ENCODE results near the gene U2SURP.
"Not testable (repeated sequence)": the region's sequence is repeated elsewhere in the genome, so short reads cannot be mapped to it uniquely, and the experiment has no call there.

U2SURP gene

GRCh38 chr3:142976621-142977398, 24.6 kb upstream of the U2SURP start:
- peak; percentile 98 for DNase-seq (ENCODE audit: low read depth)

DNA sequence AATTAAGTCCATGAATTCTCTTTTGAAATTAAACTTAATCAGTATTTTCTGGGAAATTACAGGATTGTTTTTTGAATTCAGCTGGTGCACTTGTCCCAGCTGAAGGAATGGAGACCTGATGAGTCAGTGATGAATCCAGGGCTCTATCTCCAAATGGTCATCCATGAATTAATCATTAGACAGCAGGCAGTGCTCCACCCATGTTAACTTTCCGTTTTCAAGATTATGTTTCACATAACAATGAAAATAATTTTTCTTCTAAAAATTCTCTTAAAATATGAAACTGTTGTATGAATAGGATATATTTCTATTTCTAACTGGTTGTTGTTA, 24.0 kb upstream of the U2SURP start:
- DNase-seq (ENCODE audit: low read depth): peak; percentile 85

GRCh38 chr3:142981108-142981507, 20.3 kb upstream of the U2SURP start:
- peak; percentile 31 for DNase-seq (ENCODE audit: low read depth)

- no peak for DNase-seq (ENCODE audit: low read depth)
Observed at GRCh38 chr3:142982038-142982773, 19.2 kb upstream of the U2SURP start.

DNA sequence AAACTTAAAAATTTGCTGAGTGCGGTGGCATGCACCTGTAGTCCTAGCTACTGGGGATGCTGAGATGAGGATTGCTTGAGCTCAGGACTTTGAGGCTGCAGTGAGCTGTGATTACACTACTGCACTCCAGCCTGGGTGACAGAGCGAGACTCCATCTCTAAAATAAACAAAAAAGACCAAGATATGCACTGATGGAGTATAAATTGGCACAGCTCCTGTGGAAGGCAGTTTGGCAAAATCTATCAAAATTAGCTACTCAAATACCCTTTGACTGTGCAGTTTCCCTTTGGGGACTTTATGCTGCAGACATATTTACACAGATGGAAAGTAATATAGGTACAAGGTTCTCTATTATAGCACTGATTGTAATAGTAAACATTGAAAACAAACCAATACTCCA, 18.1 kb upstream of the U2SURP start:
- DNase-seq (ENCODE audit: low read depth): no peak

- no peak for DNase-seq (ENCODE audit: low read depth)
Observed at GRCh38 chr3:142984255-142984654, 17.1 kb upstream of the U2SURP start.

DNA sequence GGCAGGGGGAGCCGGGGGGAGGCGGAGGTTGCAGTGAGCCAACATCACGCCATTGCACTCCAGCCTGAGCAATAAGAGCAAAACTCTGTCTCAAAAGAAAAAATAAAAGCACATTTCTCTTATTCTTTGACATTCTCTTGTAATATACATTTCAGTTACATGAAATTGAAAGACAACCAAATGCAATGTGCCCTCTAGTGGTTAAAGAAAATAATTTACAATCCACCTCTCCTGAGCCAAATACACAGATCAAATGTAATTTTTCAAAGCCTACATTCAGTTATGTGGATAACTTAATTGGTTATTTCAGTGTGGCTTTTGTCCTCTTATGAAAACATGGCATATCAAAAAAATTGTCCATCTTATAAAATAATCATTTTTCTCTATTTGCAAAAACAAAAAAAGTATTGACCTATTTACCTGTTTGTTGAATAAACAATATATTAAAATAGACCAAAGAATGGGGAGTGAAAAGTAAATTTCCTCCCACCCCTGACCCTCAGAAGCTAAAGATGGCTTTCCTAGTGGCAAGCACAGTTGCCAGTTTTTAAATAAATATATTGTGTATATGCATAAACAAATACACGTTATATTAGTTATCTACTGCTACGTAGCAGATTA, 14.2 kb upstream of the U2SURP start:
- DNase-seq (ENCODE audit: low read depth): peak; percentile 72

GRCh38 chr3:142987707-142988106, 13.7 kb upstream of the U2SURP start:
- peak; percentile 34 for DNase-seq (ENCODE audit: low read depth)

- not testable (repeated sequence) for DNase-seq (ENCODE audit: low read depth)
Observed at GRCh38 chr3:142988221-142988620, 13.1 kb upstream of the U2SURP start.

- not testable (repeated sequence) for DNase-seq (ENCODE audit: low read depth)
Observed at GRCh38 chr3:142988826-142989225, 12.5 kb upstream of the U2SURP start.

- no peak for DNase-seq (ENCODE audit: low read depth)
Observed at GRCh38 chr3:142990721-142991120, 10.6 kb upstream of the U2SURP start.

DNA sequence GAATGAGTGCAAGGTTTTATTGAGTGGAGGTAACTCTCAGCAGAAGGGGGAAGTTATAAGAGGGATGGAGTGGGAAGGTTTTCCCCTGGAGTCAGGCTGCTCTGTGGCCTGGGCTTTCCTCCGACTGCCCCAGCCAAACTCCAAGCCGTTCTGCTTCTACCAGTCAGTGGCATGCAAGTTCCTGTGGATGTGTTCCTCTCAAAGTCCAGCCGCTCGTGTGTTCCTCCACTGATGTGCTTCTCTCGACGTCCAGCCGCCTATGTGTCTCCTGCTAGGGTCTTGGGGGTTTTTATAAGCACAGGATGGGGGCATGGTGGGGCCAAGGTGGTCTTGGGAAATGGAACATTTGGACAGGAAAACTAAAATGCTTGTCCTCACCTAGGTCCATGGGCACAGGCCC, 9.0 kb upstream of the U2SURP start:
- no peak for DNase-seq (ENCODE audit: low read depth)

GRCh38 chr3:142993958-142994442, 7.4 kb upstream of the U2SURP start:
- DNase-seq (ENCODE audit: low read depth): peak; percentile 78

GRCh38 chr3:142997330-142997729, 4.0 kb upstream of the U2SURP start:
- DNase-seq (ENCODE audit: low read depth): no peak

DNA sequence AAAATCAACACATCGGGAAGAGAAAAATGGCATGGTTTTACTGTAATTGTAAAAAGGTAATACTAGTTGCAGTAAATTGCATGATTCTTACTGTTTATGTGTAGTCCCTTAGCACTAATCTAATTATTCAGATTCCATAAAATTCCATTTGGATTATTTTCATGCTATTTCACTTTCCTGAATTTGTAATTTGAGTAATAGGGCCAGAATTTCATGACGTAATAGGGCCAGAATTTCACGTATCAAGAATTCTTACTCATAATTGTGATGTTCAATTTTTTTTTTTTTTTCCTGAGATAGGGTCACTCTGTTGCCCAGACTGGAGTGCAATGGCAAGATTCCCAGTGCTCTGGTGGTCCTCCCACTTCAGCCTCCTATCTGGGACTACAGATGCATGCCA, 2.9 kb upstream of the U2SURP start:
- peak; percentile 77 for DNase-seq (ENCODE audit: low read depth)

GRCh38 chr3:142999881-143000280, 1.5 kb upstream of the U2SURP start:
- peak; percentile 27 for DNase-seq (ENCODE audit: low read depth)

DNA sequence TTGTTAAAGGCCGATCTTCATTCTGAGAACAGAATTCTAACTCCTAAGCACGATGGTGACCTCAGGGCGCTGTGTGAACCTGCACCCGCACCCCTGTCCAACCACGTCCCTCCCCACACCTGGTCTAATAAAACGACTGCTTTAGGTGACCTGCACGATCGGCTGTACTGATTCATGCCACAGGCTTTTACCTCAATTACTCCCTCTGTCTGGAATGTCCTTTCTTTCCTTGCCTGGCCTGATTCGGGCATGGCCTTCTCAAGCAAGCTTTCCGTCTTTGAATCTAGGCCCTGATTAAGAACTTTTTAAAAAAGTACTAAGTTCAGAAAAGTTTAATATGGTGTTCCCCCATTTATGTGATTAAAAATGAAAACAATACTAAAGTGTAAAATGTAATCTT, 842 bp upstream of the U2SURP start:
- peak; percentile 76 for DNase-seq (ENCODE audit: low read depth)

- DNase-seq (ENCODE audit: low read depth): no peak
Observed at GRCh38 chr3:143001034-143001368, 369 bp upstream of the U2SURP start.

- DNase-seq (ENCODE audit: low read depth): peak; percentile 57
Observed at GRCh38 chr3:143002083-143002712, 828 bp downstream of the U2SURP start.

DNA sequence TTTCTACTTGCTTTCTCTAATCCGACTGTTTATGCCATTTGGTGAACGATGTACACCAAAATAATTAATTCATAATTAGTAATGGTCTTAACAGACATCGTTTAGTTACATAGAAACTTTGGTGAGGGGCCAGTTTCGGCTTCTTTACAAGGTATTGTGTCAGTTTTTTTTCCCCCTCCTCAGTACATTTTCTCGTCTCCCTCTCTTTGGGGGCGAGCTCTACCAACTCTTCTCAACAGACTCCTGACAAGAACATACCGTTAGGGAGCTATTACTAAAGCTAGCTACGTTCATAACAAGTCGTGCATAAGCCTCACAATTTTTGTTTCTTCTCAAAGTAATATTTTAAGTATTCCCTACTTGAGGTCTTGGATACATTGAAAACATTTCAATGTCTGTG, 1.4 kb downstream of the U2SURP start:
- peak; percentile 6 for DNase-seq (ENCODE audit: low read depth)

DNA sequence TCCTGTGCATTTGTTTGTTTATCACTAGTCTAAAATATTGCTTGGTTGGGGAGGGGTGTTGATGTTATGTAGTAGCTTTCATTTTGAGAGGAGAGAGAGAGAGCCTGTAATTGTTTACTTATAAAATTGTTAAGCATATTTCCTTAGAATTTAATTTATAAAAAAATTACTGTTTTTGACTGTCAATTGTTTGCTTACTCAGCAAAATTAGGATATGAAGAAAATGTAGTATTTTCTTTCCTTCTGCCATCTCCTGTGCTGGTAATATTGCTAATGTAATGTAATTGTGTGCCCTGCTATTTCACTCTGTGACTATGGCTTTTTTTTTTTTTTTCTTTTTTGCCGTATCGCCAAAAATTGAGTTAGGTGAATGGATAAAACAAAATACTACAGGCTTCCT, 3.5 kb downstream of the U2SURP start:
- no peak for DNase-seq (ENCODE audit: low read depth)

DNA sequence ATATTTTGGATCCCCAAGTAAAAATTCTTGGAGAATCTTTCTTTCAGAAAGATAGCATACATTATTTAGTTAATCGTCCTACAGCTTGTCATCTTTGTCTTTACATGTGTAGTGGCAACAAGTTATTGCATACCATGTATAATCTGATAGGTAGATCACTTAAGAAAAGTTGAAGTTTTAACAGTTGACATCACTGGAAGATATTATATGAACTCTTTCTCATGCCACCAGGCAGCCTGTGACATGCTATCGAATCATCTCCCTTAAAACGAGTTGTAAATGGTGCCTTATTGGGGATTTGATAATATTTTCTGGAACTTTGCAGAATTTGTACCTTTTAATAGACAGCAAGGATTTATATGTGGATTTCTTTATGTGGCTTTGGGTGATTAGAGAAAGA, 8.7 kb downstream of the U2SURP start:
- DNase-seq (ENCODE audit: low read depth): peak; percentile 54

GRCh38 chr3:143011705-143012104, 10.3 kb downstream of the U2SURP start:
- no peak for DNase-seq (ENCODE audit: low read depth)
